GM12891 (cell line): ENCODE data around the gene PLSCR2.
"Not testable (repeated sequence)": the region's sequence is repeated elsewhere in the genome, so short reads cannot be mapped to it uniquely, and the experiment has no call there.

Experiments
- DNase-seq: peaks from one replicate; pipeline ENCODE4 v3.0.0; 2011; ENCODE audit warnings: low spot score; ENCODE audit not compliant: insufficient read length
- FAIRE-seq: peaks from 2 replicates; lab custom pipeline; 2011; peaks lifted over from hg19 to GRCh38; lab: Jason Lieb, UNC
- PAX5 ChIP-seq: IDR thresholded peaks from 2 replicates; pipeline ENCODE4 v1.6.1; 2011; ENCODE audit warnings: low read length, moderate library complexity, mild to moderate bottlenecking; ENCODE audit not compliant: insufficient read depth, severe bottlenecking
- POLR2A ChIP-seq: IDR thresholded peaks from 2 replicates; pipeline ENCODE4 v1.6.1; 2011; ENCODE audit warnings: low read depth, low read length, control low read depth
- POLR2AphosphoS5 ChIP-seq: IDR thresholded peaks from 2 replicates; pipeline ENCODE4 v1.6.1; 2011; ENCODE audit warnings: low read depth, low read length, control low read depth
- POU2F2 ChIP-seq: IDR thresholded peaks from 2 replicates; pipeline ENCODE4 v1.6.1; 2011; ENCODE audit warnings: low read depth, mild to moderate bottlenecking, control low read depth, low read length, moderate library complexity
- SPI1 ChIP-seq: IDR thresholded peaks from 2 replicates; pipeline ENCODE4 v1.6.1; 2011; ENCODE audit warnings: low read depth, low read length, control low read depth
- TAF1 ChIP-seq: IDR thresholded peaks from 2 replicates; pipeline ENCODE4 v1.6.1; 2011; ENCODE audit warnings: low read depth, low read length, control low read depth

The PLSCR2 gene

DNA sequence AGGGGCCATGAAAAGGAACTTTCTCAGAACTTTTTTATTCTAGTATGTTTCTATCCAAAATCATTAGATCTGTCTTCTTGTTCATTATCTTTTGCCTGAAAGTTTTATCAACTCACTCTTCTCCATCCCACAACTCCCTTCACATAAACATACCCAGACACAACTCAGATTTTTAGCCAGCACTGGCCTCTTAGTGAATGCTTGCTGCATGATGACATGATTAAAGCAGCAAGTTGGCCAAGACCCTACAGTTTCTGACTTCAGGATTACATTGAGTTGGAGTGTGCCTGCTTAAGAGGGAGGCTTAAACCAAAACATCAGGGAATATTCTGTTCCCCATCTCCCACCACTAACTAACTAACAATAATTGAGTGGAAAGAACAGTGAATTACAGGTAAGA lies 38.1 kb downstream of the PLSCR2 start:
- DNase-seq (no peak), FAIRE-seq (no peak)
- TF ChIP-seq POLR2A (no peak), POLR2AphosphoS5 (no peak), POU2F2 (no peak), TAF1 (no peak), SPI1 (no peak), PAX5 (no peak)

DNA sequence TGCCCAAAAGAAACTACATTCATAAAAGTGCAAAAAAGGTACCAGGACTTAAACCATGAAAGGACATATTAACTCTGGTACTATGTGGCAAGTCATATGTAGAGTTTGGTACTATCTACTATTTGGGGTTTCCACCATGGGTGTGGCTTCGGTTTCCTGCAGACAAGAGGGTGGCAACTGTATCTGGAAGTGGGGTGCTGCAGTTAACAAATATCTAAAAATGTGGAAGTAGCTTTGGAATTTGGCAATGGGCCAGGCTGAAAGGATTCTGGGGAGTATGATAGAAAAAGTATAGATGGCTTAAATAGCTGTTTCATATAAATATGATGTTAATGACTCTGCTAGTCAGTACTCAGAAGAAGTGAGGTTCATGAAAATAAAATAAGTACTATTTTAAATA lies 44.0 kb downstream of the PLSCR2 start:
- TF ChIP-seq TAF1 (no peak), POLR2AphosphoS5 (no peak), PAX5 (no peak), POLR2A (no peak), POU2F2 (no peak), SPI1 (no peak)
- DNase-seq = no peak
- no peak for FAIRE-seq

GRCh38 chr3:146421819-146422759 lies 47.3 kb downstream of the PLSCR2 start:
- DNase-seq (no peak), FAIRE-seq (no peak)
- no peak for TF ChIP-seq SPI1
- no peak for TF ChIP-seq PAX5
- TF ChIP-seq POLR2A = no peak
- no peak for TF ChIP-seq TAF1
- TF ChIP-seq POLR2AphosphoS5 = no peak
- TF ChIP-seq POU2F2 = no peak

- TF ChIP-seq POLR2A (no peak), POU2F2 (no peak), POLR2AphosphoS5 (no peak), PAX5 (no peak), SPI1 (no peak)
- FAIRE-seq = no peak
- DNase-seq = no peak
Measured at GRCh38 chr3:146416366-146416765, 53.0 kb downstream of the PLSCR2 start.

DNA sequence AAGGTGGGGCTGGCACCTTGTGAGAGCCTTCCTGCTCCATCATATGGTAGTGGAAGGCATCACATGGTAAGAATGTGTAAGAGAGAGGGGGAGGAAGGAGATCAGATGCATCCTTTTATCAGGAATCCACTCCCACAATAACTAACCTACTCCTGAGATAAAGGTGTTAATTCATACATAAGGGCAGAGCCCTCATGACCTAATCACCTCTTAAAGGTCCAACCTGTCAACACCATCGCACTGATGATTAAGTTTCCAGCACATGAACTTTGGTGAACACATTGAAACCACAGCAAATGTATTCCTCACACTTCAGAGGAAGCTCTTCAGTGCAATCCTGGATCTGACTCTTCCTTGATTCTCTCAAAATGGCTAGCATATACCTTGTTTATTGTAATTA lies 55.4 kb downstream of the PLSCR2 start:
- FAIRE-seq = no peak
- no peak for DNase-seq
- TF ChIP-seq POLR2A = no peak
- no peak for TF ChIP-seq TAF1
- TF ChIP-seq SPI1 = no peak
- TF ChIP-seq POU2F2 = no peak
- TF ChIP-seq PAX5 = no peak
- TF ChIP-seq POLR2AphosphoS5 = no peak

DNA sequence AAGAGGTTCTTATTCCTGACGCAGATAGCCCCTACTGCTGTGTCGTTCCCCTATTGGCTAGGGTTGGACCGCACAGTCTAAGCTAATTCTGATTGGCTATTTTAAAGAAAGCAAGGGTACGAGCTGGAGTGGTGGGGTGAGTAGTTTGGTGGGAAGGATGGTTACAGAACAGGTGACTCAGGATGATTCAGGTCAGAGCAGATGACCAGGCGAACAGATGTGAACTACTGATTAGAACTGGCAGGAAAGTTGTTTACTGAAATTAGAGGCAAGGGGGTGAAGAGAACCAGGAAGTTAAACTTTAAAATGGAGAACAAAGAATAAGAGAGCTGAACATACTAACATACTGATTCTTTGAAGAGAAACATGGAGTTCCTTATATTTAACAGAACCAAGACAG lies 56.6 kb downstream of the PLSCR2 start:
- FAIRE-seq, DNase-seq: not testable (repeated sequence)

DNA sequence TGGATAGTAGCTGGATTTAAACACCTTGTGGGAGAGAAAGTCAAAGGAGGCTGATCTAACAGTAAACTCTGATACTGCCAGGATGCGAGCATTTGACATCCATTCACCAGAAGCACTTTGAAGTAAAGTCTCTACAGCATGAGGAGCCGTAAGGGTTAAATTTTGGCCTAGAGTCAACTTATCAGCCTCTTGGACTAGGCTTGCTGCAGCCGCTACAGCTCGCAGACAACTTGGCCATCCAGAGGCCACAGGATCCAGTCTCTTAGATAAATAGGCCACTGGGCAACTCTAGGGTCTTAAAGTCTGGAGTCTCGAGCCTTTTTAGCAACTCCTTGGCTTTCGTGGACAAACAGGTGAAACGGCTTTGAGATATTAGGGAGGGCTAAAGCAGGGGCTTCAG lies 61.4 kb downstream of the PLSCR2 start:
- DNase-seq (no peak), FAIRE-seq (no peak)
- TF ChIP-seq TAF1 (no peak), POU2F2 (no peak), POLR2AphosphoS5 (no peak), PAX5 (no peak), POLR2A (no peak), SPI1 (no peak)

- no peak for TF ChIP-seq SPI1
- TF ChIP-seq POU2F2 = no peak
- DNase-seq = no peak
- no peak for FAIRE-seq
Measured at GRCh38 chr3:146404436-146404835, 64.9 kb downstream of the PLSCR2 start.

DNA sequence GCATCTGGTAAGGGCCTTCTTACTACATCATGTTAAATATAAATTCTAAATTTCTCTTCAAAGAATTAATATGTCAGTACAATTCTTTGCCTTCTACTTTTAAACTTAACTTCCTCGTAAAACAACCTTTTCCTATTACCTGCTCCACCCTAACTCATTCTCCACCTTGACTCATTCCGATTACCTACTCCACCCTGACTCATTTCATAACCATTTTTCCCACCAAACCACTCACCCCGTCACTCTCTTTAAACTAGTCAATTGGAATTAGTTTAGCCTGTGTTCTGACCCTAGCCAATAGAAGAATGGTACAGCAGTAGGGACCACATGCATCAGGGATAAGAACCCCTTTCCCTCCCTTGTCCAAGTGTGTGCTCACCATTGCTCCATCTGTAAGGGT lies 65.6 kb downstream of the PLSCR2 start:
- no peak for FAIRE-seq
- TF ChIP-seq POLR2AphosphoS5 (no peak), POLR2A (no peak), SPI1 (no peak), TAF1 (no peak), POU2F2 (no peak), PAX5 (no peak)
- DNase-seq = no peak

DNA sequence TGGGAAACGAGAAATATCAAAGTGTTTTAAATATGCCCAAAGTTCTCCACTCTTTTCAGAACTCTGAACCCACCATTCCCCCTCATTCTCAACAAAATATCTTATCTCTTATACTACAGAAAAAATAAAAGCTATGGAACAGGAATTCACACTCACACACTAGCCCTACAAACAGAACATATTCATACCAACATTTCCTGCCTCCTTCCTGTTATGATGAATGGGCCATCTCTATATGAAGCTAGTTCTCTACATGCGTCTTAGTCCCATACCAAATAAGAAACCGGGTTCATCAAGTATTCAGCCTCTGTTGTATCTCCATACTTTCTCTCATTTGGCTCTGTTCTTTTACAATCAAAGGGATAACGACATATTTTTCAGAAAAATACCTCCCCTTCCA lies 72.6 kb downstream of the PLSCR2 start:
- DNase-seq = no peak
- TF ChIP-seq POU2F2 (no peak), SPI1 (no peak), POLR2A (no peak), POLR2AphosphoS5 (no peak), TAF1 (no peak), PAX5 (no peak)
- no peak for FAIRE-seq
